ENCODE data around the gene SNX32. TPM values are rescaled to one million over a fixed set of nuclear protein-coding genes. Genes with fewer than 3 reads are reported as not detected.
A peak's percentile ranks its signal among the peaks of the same experiment; 100 is the strongest.

SNX32 gene
- total RNA-seq, 1 experiment from 2014 or later, result not detected

GRCh38 chr11:65863889-65864705 is 30.3 kb downstream of the SNX32 start:
- H3K36me3 ChIP-seq (ENCODE audit: control insufficient read depth, insufficient read depth, low read length), result peaks cover 2% of the 10 kb centered on the region
- H3K9me3 ChIP-seq (ENCODE audit: control insufficient read depth, insufficient read depth, low read depth, low read length), result no peaks in the 10 kb centered on the region
- ATAC-seq (no peak), DNase-seq (ENCODE audit: low read depth, low spot score) (no peak)
- CTCF ChIA-PET, result no interaction called here
- in situ Hi-C loops (cut with HindIII; ENCODE audit: low pct_unique_long_range_greater_than_20kb, low sequenced_read_pairs) (no loop called here), intact Hi-C loops (cut with micrococcal nuclease; ENCODE audit: unreplicated experiment) (no loop called here)
- H3K4me3 ChIP-seq (ENCODE audit: low read depth in 2 of 2, low read length in 2 of 2), result no peak overlapping the region
- H3K4me1 ChIP-seq (ENCODE audit: control insufficient read depth, insufficient read depth, low read length), result peaks cover 30% of the 10 kb centered on the region
- no peaks in the 10 kb centered on the region for H3K27me3 ChIP-seq (ENCODE audit: control insufficient read depth, insufficient read depth, low read length)
- POLR2A ChIA-PET, result no interaction called here
- TF ChIP-seq POLR2AphosphoS5 (IDR thresholded peaks at IDR 0.05; ENCODE audit: low read depth, low read length) (peak; percentile 22; the same call in 1 of the 2 replicates), REST (IDR thresholded peaks at IDR 0.05; ENCODE audit: insufficient read depth in 1 of 2, low read depth in 2 of 2, low read length in 1 of 2) (no peak)
- no TSS peak for BruUV-seq (replicated peaks)
- no peak overlapping the region for H3K27ac ChIP-seq (ENCODE audit: low read length)

GRCh38 chr11:65864706-65865471 is 31.1 kb downstream of the SNX32 start:
- no peak overlapping the region for H3K27ac ChIP-seq (ENCODE audit: low read length)
- TF ChIP-seq CTCF (IDR thresholded peaks at IDR 0.05) (no peak), TCF7L2 (IDR thresholded peaks at IDR 0.05; ENCODE audit: low read depth, low read length) (no peak), SIN3A (IDR thresholded peaks at IDR 0.05; ENCODE audit: borderline replicate concordance, insufficient read depth, low read depth, low read length) (no peak), REST (IDR thresholded peaks at IDR 0.05; ENCODE audit: insufficient read depth in 1 of 2, low read depth in 2 of 2, low read length in 1 of 2) (no peak), POLR2AphosphoS5 (IDR thresholded peaks at IDR 0.05; ENCODE audit: low read depth, low read length) (no peak)
- in situ Hi-C loops (cut with HindIII; ENCODE audit: low pct_unique_long_range_greater_than_20kb, low sequenced_read_pairs), result no loop called here
- H3K36me3 ChIP-seq (ENCODE audit: control insufficient read depth, insufficient read depth, low read length), result peaks cover 2% of the 10 kb centered on the region
- H3K9me3 ChIP-seq (ENCODE audit: control insufficient read depth, insufficient read depth, low read depth, low read length), result no peaks in the 10 kb centered on the region
- intact Hi-C loops (cut with micrococcal nuclease; ENCODE audit: unreplicated experiment), result no loop called here
- no peak for DNase-seq (ENCODE audit: low read depth, low spot score)
- no peak for ATAC-seq
- peaks cover 27% of the 10 kb centered on the region for H3K4me1 ChIP-seq (ENCODE audit: control insufficient read depth, insufficient read depth, low read length)
- POLR2A ChIA-PET, result no interaction called here
- H3K27me3 ChIP-seq (ENCODE audit: control insufficient read depth, insufficient read depth, low read length), result no peaks in the 10 kb centered on the region
- CTCF ChIA-PET, result no interaction called here
- no peak overlapping the region for H3K4me3 ChIP-seq (ENCODE audit: low read depth in 2 of 2, low read length in 2 of 2)
- BruUV-seq (replicated peaks), result no TSS peak

Measured in Panc1 (cell line).